Neural cell (in vitro differentiated cells): ENCODE data around the gene GOLGA3.

ENCODE experiments used
- CTCF ChIP-seq: fragments of 450-650 bp; IDR thresholded peaks from 2 replicates; pipeline ENCODE4 v1.5.1; 2014; ENCODE audit warnings: antibody characterized with exemption, mild to moderate bottlenecking, moderate library complexity; ENCODE audit not compliant: poor library complexity, severe bottlenecking
- EP300 ChIP-seq: fragments of 450-650 bp; conservative IDR thresholded peaks from 2 replicates; pipeline ENCODE4 v1.6.1; 2014; ENCODE audit warnings: antibody characterized with exemption, mild to moderate bottlenecking, moderate library complexity; ENCODE audit not compliant: poor library complexity, severe bottlenecking

DNA sequence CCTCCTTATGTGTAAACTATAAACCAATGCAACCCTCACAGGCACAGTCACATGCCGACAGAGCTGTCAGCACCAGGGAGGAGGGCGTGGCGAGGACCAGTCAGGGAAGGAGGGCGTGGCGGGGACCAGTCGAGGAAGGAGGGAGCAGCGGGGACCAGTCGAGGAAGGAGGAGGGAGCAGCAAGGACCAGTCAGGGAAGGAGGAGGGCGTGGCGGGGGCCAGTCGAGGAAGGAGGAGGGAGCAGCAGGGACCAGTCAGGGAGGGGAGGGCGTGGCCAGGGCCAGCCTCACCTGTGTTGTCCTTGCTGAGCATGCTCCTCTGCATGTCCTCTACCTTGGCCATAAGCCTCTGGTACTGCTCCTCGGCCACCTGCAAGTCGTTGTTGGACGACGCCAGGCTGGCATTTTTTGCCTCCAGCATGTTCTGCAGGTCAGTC lies 24.2 kb downstream of the GOLGA3 start:
- TF ChIP-seq EP300: no peak
- no peak for TF ChIP-seq CTCF
